ENCODE results near the gene IFITM2.

IFITM2 gene

GRCh38 chr11:332651-333480 lies 25.2 kb downstream of the IFITM2 start:
- TF ChIP-seq YY1 (IDR thresholded peaks at IDR 0.05; ENCODE audit: low read depth), result no peak
- no peak for TF ChIP-seq RAD21 (IDR thresholded peaks at IDR 0.05; ENCODE audit: low read depth)

GRCh38 chr11:334264-334994 lies 26.8 kb downstream of the IFITM2 start:
- TF ChIP-seq REST (IDR thresholded peaks at IDR 0.05; ENCODE audit: low read depth), result no peak
- TF ChIP-seq CREB1 (IDR thresholded peaks at IDR 0.05; ENCODE audit: low read depth), result no peak
- no peak for TF ChIP-seq NFIC (IDR thresholded peaks at IDR 0.05)
- TF ChIP-seq ZBTB7A (IDR thresholded peaks at IDR 0.05; ENCODE audit: low read depth), result no peak
- no peak for TF ChIP-seq RAD21 (IDR thresholded peaks at IDR 0.05; ENCODE audit: low read depth)
- no peak for TF ChIP-seq MAX (IDR thresholded peaks at IDR 0.05)

- TF ChIP-seq CREB1 (IDR thresholded peaks at IDR 0.05; ENCODE audit: low read depth), result no peak
- no peak for TF ChIP-seq FOXM1 (IDR thresholded peaks at IDR 0.05; ENCODE audit: borderline replicate concordance, low read depth)
- TF ChIP-seq RAD21 (IDR thresholded peaks at IDR 0.05; ENCODE audit: low read depth), result no peak
- no peak for TF ChIP-seq ZBTB7A (IDR thresholded peaks at IDR 0.05; ENCODE audit: low read depth)
- no peak for TF ChIP-seq REST (IDR thresholded peaks at IDR 0.05; ENCODE audit: low read depth)
- TF ChIP-seq EP300 (IDR thresholded peaks at IDR 0.05; ENCODE audit: borderline replicate concordance), result no peak
- TF ChIP-seq EGR1 (IDR thresholded peaks at IDR 0.05), result no peak
- TF ChIP-seq MAX (IDR thresholded peaks at IDR 0.05), result no peak
- no peak for TF ChIP-seq YY1 (IDR thresholded peaks at IDR 0.05; ENCODE audit: low read depth)
- no peak for TF ChIP-seq TEAD4 (IDR thresholded peaks at IDR 0.05)
- TF ChIP-seq NFIC (IDR thresholded peaks at IDR 0.05), result no peak
- no peak for TF ChIP-seq TAF1 (IDR thresholded peaks at IDR 0.05; ENCODE audit: low read depth)
- no peak for TF ChIP-seq TCF12 (IDR thresholded peaks at IDR 0.05; ENCODE audit: low read depth)
- TF ChIP-seq CEBPB (IDR thresholded peaks at IDR 0.05), result no peak
- no peak for TF ChIP-seq USF1 (IDR thresholded peaks at IDR 0.05)
Observed at GRCh38 chr11:335779-336658, 28.4 kb downstream of the IFITM2 start.

- TF ChIP-seq ZBTB7A (IDR thresholded peaks at IDR 0.05; ENCODE audit: low read depth) (no peak), REST (IDR thresholded peaks at IDR 0.05; ENCODE audit: low read depth) (no peak), MAX (IDR thresholded peaks at IDR 0.05) (no peak), TEAD4 (IDR thresholded peaks at IDR 0.05) (no peak), EP300 (IDR thresholded peaks at IDR 0.05; ENCODE audit: borderline replicate concordance) (no peak), TCF12 (IDR thresholded peaks at IDR 0.05; ENCODE audit: low read depth) (no peak), NFIC (IDR thresholded peaks at IDR 0.05) (no peak), CREB1 (IDR thresholded peaks at IDR 0.05; ENCODE audit: low read depth) (no peak), YY1 (IDR thresholded peaks at IDR 0.05; ENCODE audit: low read depth) (no peak), CEBPB (IDR thresholded peaks at IDR 0.05) (no peak), USF1 (IDR thresholded peaks at IDR 0.05) (no peak), RAD21 (IDR thresholded peaks at IDR 0.05; ENCODE audit: low read depth) (no peak), TAF1 (IDR thresholded peaks at IDR 0.05; ENCODE audit: low read depth) (no peak), EGR1 (IDR thresholded peaks at IDR 0.05) (no peak), FOXM1 (IDR thresholded peaks at IDR 0.05; ENCODE audit: borderline replicate concordance, low read depth) (no peak)
Observed at GRCh38 chr11:336659-337198, 29.1 kb downstream of the IFITM2 start.
